Measurements from ENCODE around the gene LRRC32.

- TF ChIP-seq POLR2A (IDR thresholded peaks at IDR 0.05; ENCODE audit: low read depth, low read length) (no peak), TAF1 (IDR thresholded peaks at IDR 0.05; ENCODE audit: borderline replicate concordance, low read depth, low read length) (no peak)
These were observed 10.2 kb upstream of the LRRC32 start for GRCh38 chr11:76680518-76681425.
